Measurements from ENCODE around the gene GREB1L.

Gene GREB1L

GRCh38 chr18:21557607-21558253, 315.7 kb downstream of the GREB1L start:
- H3K9ac ChIP-seq (ENCODE audit: low read depth in 1 of 2, low read length in 2 of 2): no peak overlapping the region
- H3K27me3 ChIP-seq (ENCODE audit: control insufficient read depth in 1 of 2, insufficient read depth in 2 of 2, low read length in 2 of 2): no peaks in the 10 kb centered on the region
- H3K9me3 ChIP-seq (ENCODE audit: control insufficient read depth in 1 of 2, low read length in 2 of 2): no peaks in the 10 kb centered on the region
- H3K4me3 ChIP-seq (ENCODE audit: low read depth in 1 of 2, low read length in 2 of 2): no peak overlapping the region
- peaks cover 3 to 27% of the 10 kb centered on the region in 2 donors for H3K36me3 ChIP-seq (ENCODE audit: control insufficient read depth in 1 of 2, insufficient read depth in 2 of 2, low read length in 2 of 2)
- no peaks in the 10 kb centered on the region for H3K4me1 ChIP-seq (ENCODE audit: control insufficient read depth in 1 of 2, insufficient read depth in 2 of 2, low read length in 2 of 2)
- H3K27ac ChIP-seq (ENCODE audit: low read depth, low read length): no peak overlapping the region

- H3K4me3 ChIP-seq (ENCODE audit: low read depth in 1 of 2, low read length in 2 of 2): no peak overlapping the region
- H3K9ac ChIP-seq (ENCODE audit: low read depth in 1 of 2, low read length in 2 of 2): no peak overlapping the region
- H3K27ac ChIP-seq (ENCODE audit: low read depth, low read length): no peak overlapping the region
- H3K4me1 ChIP-seq (ENCODE audit: control insufficient read depth in 1 of 2, insufficient read depth in 2 of 2, low read length in 2 of 2): no peaks in the 10 kb centered on the region
- H3K9me3 ChIP-seq (ENCODE audit: control insufficient read depth in 1 of 2, low read length in 2 of 2): no peaks in the 10 kb centered on the region
- H3K36me3 ChIP-seq (ENCODE audit: control insufficient read depth in 1 of 2, insufficient read depth in 2 of 2, low read length in 2 of 2): peaks cover 3 to 42% of the 10 kb centered on the region in 2 donors
- H3K27me3 ChIP-seq (ENCODE audit: control insufficient read depth in 1 of 2, insufficient read depth in 2 of 2, low read length in 2 of 2): no peaks in the 10 kb centered on the region
These were observed 317.2 kb downstream of the GREB1L start for GRCh38 chr18:21559195-21559594.

GRCh38 chr18:21571772-21572171, 329.7 kb downstream of the GREB1L start:
- H3K27me3 ChIP-seq (ENCODE audit: control insufficient read depth in 1 of 2, insufficient read depth in 2 of 2, low read length in 2 of 2): no peaks in the 10 kb centered on the region
- peaks cover 20 to 67% of the 10 kb centered on the region in 2 donors for H3K36me3 ChIP-seq (ENCODE audit: control insufficient read depth in 1 of 2, insufficient read depth in 2 of 2, low read length in 2 of 2)
- H3K4me1 ChIP-seq (ENCODE audit: control insufficient read depth in 1 of 2, insufficient read depth in 2 of 2, low read length in 2 of 2): no peaks in the 10 kb centered on the region
- H3K4me3 ChIP-seq (ENCODE audit: low read depth in 1 of 2, low read length in 2 of 2): no peak overlapping the region
- no peaks in the 10 kb centered on the region for H3K9me3 ChIP-seq (ENCODE audit: control insufficient read depth in 1 of 2, low read length in 2 of 2)
- H3K27ac ChIP-seq (ENCODE audit: low read depth, low read length): no peak overlapping the region
- no peak overlapping the region for H3K9ac ChIP-seq (ENCODE audit: low read depth in 1 of 2, low read length in 2 of 2)
